ENCODE data around the gene EDA.

The EDA gene

GRCh38 chrX:69607616-69608015 is 8.3 kb upstream of the EDA start:
- DNase-seq (ENCODE audit: low read depth, low spot score), result no peak
- no peak for TF ChIP-seq CTCF (IDR thresholded peaks at IDR 0.05; ENCODE audit: low read depth, low read length)
- in situ Hi-C loops (cut with HindIII; ENCODE audit: low sequenced_read_pairs), result no loop called here
- no peak overlapping the region for H3K4me3 ChIP-seq (ENCODE audit: low read depth, low read length)

- no peak for TF ChIP-seq CTCF (IDR thresholded peaks at IDR 0.05; ENCODE audit: low read depth, low read length)
Observed at GRCh38 chrX:69613946-69614345, 2.0 kb upstream of the EDA start.

GRCh38 chrX:69614886-69615285 is 1.0 kb upstream of the EDA start:
- in situ Hi-C loops (cut with HindIII; ENCODE audit: low sequenced_read_pairs), result no loop called here
- no peak overlapping the region for H3K4me3 ChIP-seq (ENCODE audit: low read depth, low read length)
- DNase-seq (ENCODE audit: low read depth, low spot score), result no peak
- TF ChIP-seq CTCF (IDR thresholded peaks at IDR 0.05; ENCODE audit: low read depth, low read length), result no peak

More at GRCh38 chrX:69613946-69614345, 2.0 kb upstream of the EDA start:
- H3K4me3 ChIP-seq (ENCODE audit: low read depth, low read length), result no peak overlapping the region
- DNase-seq (ENCODE audit: low read depth, low spot score), result no peak
- in situ Hi-C loops (cut with HindIII; ENCODE audit: low sequenced_read_pairs), result no loop called here

- in situ Hi-C loops (cut with HindIII; ENCODE audit: low sequenced_read_pairs), result no loop called here
- H3K4me3 ChIP-seq (ENCODE audit: low read depth, low read length), result no peak overlapping the region
- no peak for DNase-seq (ENCODE audit: low read depth, low spot score)
- no peak for TF ChIP-seq CTCF (IDR thresholded peaks at IDR 0.05; ENCODE audit: low read depth, low read length)
Observed at GRCh38 chrX:69615342-69615741, 571 bp upstream of the EDA start.

GRCh38 chrX:69616457-69617203 is 717 bp downstream of the EDA start:
- no peak for DNase-seq (ENCODE audit: low read depth, low spot score)
- in situ Hi-C loops (cut with HindIII; ENCODE audit: low sequenced_read_pairs), result no loop called here
- TF ChIP-seq CTCF (IDR thresholded peaks at IDR 0.05; ENCODE audit: low read depth, low read length), result no peak
- peak overlapping the region; percentile 35 for H3K4me3 ChIP-seq (ENCODE audit: low read depth, low read length)

- no peak for DNase-seq (ENCODE audit: low read depth, low spot score)
- in situ Hi-C loops (cut with HindIII; ENCODE audit: low sequenced_read_pairs), result no loop called here
- H3K4me3 ChIP-seq (ENCODE audit: low read depth, low read length), result no peak overlapping the region
- peak; percentile 22 for TF ChIP-seq CTCF (IDR thresholded peaks at IDR 0.05; ENCODE audit: low read depth, low read length)
Observed at GRCh38 chrX:69618803-69619202, 2.9 kb downstream of the EDA start.

All from astrocyte of the spinal cord (primary cell).